ENCODE measurements around the gene LY86.

DNA sequence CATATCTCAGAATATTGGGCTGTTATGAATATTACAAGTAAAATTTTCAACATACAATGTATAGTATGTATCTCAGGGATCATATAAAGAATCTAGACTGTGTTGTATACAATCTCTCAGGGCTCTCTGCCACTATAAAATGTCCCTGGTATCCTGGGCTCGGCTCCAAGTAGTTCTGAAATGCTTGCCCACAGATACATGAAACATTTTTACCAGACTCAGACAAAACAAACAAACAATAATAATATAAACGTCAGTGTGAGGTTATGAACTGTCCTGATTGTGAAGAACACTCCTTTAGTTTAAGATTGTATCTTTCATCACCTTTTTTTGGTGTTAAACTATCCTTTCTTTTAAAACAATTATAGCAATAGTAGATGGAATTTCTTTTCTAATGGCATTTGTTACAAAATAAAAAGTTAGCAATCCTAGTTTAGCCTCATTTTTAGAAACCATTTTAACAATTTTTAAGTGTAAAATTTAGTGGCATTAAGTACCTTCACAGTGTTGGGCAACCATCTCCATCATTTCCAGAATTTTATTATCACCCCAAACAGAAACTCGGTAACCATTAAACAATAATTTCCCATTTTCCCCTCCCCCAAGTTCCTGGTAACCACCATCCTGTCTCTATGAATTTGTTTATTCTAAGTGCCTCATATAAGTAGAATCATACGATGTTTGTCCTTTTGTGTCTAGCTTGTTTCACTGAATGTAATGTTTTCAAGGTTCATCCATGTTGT is 17.4 kb upstream of the LY86 start:
- TF ChIP-seq, protein P1, sequence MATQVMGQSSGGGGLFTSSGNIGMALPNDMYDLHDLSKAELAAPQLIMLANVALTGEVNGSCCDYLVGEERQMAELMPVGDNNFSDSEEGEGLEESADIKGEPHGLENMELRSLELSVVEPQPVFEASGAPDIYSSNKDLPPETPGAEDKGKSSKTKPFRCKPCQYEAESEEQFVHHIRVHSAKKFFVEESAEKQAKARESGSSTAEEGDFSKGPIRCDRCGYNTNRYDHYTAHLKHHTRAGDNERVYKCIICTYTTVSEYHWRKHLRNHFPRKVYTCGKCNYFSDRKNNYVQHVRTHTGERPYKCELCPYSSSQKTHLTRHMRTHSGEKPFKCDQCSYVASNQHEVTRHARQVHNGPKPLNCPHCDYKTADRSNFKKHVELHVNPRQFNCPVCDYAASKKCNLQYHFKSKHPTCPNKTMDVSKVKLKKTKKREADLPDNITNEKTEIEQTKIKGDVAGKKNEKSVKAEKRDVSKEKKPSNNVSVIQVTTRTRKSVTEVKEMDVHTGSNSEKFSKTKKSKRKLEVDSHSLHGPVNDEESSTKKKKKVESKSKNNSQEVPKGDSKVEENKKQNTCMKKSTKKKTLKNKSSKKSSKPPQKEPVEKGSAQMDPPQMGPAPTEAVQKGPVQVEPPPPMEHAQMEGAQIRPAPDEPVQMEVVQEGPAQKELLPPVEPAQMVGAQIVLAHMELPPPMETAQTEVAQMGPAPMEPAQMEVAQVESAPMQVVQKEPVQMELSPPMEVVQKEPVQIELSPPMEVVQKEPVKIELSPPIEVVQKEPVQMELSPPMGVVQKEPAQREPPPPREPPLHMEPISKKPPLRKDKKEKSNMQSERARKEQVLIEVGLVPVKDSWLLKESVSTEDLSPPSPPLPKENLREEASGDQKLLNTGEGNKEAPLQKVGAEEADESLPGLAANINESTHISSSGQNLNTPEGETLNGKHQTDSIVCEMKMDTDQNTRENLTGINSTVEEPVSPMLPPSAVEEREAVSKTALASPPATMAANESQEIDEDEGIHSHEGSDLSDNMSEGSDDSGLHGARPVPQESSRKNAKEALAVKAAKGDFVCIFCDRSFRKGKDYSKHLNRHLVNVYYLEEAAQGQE (IDR thresholded peaks at IDR 0.05; ENCODE audit: insufficient read depth in 1 of 2, low read depth in 2 of 2, low read length in 2 of 2): no peak
- TF ChIP-seq TAF1 (IDR thresholded peaks at IDR 0.05; ENCODE audit: borderline replicate concordance, insufficient read depth, low read length) (no peak), SIN3A (IDR thresholded peaks at IDR 0.05; ENCODE audit: borderline replicate concordance, insufficient read depth, low read length) (no peak), POLR2AphosphoS5 (IDR thresholded peaks at IDR 0.05; ENCODE audit: low read depth, low read length) (no peak)

All from PFSK-1 (cell line).